HG03520 (cell line): ENCODE results near the gene DDTL.
A peak's percentile ranks its signal among the peaks of the same experiment; 100 is the strongest.
"Not testable (repeated sequence)": the region's sequence is repeated elsewhere in the genome, so short reads cannot be mapped to it uniquely, and the experiment has no call there.

Experiments used
- ATAC-seq: cut with Tn5 transposase; IDR thresholded peaks from one replicate; pipeline ENCODE4 v1.9.1; 2021; ENCODE audit warnings: mild to moderate bottlenecking, moderate library complexity; ENCODE audit not compliant: unreplicated experiment

Gene DDTL

DNA sequence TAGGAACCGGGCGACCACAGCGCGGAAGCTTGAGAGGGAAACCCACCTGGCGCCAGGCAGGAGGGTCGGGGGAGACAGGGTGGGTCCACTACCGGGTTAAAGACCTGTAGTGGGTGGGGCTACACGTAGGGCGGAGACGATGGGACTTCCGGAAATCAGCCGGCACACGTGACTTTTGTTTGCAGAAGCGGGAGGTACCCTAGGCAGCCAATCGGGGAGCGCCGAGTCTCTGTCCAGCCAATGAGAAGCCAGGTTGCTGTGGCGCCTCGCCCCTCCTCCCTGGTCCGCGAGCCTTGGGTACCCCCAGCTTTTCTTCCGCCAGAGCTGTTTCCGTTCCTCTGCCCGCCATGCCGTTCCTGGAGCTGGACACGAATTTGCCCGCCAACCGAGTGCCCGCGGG is at the start of gene DDTL:
Gene DDTL, plus strand, starts transcription at position 321 of the 400 bp plus-strand sequence. Its CDS starts 27 bp downstream, at position 348.
- peak; percentile 83 for ATAC-seq

DNA sequence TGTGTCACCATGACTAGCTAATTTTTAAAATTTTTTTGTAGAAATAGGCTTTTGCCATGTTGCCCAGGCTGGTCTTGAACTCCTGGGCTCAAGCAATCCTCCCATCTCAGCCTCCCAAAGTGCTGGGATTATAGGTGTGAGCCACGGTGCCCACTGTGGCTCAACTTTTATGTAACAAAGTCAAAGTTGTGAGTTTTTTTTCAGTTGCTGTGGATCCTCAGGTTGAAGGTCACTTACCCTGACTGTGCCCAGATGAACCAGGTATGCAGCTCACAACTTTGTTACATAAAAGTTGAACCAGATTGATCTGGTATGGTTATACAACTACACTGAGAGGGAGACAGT is 46.4 kb upstream of the DDTL start:
- not testable (repeated sequence) for ATAC-seq

GRCh38 chr22:23921586-23922201 is 45.0 kb upstream of the DDTL start:
- ATAC-seq: not testable (repeated sequence)

DNA sequence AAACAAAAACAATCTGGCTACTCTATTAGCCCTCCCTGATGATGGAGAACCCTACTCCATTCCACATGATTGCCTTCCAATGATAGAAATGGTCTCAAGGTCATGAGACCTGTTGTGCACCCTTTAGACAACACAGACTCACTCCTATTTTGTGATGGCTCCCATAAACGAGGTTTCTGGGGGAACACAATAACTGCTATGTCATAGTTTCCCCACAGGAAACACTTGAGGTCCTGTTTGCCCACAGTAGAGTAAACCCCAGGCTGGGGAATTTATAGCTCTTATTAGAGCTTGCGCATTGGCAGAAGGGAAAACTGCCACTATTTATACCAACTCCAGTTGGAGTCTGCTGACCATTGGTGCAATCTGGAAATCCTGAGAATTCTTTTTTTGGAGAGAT is 43.8 kb upstream of the DDTL start:
- ATAC-seq: no peak

- ATAC-seq: no peak
These were observed 41.6 kb upstream of the DDTL start for GRCh38 chr22:23925020-23925606.

DNA sequence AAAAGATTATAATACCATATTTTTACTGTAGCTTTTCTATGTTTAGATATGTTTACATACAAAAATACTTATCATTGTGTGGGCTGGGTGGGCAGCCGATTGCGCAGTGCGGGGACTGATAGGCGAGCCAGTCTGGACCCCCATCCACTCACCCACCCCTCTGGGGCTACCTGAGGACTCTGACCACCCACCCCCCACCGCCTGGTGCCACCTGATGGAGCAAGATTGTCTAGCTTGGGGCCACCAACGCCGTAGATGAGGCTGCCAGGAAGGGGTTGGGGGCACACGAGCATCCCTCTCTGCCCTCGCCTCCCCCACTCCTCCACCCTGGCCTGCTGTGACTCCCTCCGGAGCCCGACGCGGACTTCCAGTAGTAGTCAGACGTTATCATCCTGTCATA is 40.1 kb upstream of the DDTL start:
- no peak for ATAC-seq

GRCh38 chr22:23938328-23939016 is 28.2 kb upstream of the DDTL start:
- ATAC-seq: no peak

- ATAC-seq: no peak
These were observed 27.7 kb upstream of the DDTL start for GRCh38 chr22:23939017-23939357.

DNA sequence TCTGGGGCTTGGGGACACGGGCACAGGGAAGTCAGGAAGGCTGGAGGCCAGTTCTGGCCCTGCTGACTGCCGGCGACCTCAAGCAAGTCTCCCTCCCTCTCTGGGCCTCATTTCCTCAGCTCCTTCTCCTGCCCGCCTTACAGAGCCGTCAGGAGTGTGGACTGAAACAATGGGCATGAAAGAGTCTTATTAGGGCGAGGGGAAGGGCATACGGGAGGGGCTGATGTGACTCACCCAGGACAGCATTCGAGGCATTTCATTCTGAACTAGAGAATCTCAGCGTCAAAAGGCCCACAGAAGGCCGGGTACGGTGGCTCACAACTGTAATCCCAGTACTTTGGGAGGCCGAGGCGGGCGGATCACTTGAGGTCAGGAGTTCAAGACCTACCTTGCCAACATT is 26.5 kb upstream of the DDTL start:
- not testable (repeated sequence) for ATAC-seq

GRCh38 chr22:23947391-23947790 is 19.3 kb upstream of the DDTL start:
- not testable (repeated sequence) for ATAC-seq

DNA sequence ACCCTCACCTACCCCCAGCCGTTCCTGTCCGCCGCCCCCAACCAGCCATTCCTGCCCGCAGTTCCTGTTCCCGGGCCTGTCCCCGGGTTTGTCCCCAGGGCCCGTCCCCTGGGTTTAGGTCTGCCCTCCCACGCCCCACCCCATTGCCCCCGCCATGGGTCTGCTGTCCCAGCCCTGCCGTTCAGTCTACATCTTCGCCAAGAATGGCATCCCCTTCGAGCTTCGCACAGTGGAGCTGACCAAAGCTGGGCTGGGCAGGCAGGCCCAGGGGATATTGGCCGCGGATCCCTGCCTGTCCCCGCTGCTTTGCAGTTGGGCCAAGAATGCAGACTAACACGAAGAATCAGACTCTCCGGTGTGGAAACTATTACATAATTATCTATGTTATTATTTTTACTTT is 16.9 kb upstream of the DDTL start:
- ATAC-seq: not testable (repeated sequence)

DNA sequence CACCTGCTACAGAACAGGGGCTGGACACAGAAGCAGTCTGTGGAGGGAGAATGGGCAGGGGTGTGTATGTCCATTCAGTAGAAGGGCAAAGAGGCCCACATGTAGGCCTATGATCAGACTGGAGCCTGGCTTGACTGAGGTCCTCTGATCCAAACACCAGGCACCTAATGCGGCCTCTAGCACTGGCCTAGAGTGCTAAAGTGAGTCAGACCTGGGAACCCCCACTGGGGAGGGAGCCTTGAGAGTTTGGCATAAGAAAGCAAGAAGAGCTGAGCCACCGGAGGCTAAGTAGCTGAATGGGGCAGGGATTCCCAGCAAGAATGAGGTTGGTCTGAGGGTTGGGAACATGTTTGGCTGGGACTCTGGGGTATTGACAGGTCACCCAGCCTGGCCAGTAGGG is 15.3 kb upstream of the DDTL start:
- not testable (repeated sequence) for ATAC-seq

DNA sequence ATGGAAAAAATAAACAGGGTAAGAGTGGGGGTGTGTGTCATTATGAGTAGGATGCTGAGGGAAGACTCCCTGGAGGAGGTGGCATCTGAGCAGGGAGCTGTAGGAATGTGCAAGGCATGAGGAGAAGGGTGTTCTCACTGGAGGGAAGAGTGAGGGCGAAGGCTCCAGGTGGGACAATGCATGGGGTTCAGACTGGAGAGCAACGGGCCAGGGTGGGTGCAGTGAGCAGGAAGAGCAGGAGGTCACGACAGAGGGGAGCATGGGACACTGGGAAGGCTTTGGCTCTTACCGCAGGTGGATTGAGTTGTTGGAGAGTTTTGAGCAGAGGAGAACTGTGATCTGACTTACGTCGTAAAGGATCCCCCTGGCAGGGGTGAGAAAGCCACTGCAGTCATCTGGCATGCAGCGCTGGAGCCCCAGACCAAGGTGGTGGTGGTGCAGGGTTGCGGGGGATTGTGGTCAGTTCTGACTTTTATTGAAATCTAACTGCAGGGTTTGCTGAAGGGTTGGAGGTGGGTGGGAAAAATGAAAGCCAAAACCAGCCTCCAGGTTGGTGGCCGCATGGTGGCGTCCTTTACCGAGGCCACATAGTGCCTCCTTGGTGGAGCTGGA is 13.8 kb upstream of the DDTL start:
- not testable (repeated sequence) for ATAC-seq

- not testable (repeated sequence) for ATAC-seq
These were observed 13.2 kb upstream of the DDTL start for GRCh38 chr22:23953485-23953884.

DNA sequence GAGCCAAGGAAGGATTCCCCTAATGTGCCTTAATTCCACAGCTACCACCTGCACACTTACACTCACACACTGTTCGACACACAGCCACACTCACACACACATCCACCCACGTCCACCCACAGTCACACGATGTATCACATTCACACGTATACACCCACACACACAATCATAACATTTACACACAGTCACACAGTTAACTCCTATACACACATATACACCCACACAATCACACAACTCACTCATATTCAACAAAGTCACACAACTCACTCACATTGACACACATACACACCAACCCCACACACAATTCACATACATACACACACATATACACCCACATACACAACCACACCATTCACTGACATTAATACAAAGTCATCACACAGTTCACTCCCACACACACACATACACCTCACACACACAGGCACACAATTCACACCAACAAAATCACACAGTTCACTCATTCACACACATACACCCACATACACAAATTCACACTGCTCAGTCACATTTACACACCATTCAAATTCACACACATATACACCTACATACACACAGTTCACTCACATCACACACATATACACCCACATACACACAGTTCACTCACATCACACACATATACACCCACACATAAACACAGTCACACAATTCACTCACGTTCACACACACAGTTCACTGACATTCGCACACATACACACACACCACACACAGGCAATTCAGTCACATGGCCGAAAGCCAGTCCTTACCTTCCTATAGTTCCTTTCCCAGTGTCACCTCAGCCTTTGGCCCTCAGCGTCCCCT is 12.3 kb upstream of the DDTL start:
- not testable (repeated sequence) for ATAC-seq

GRCh38 chr22:23954991-23955305 is 11.7 kb upstream of the DDTL start:
- not testable (repeated sequence) for ATAC-seq

- not testable (repeated sequence) for ATAC-seq
These were observed 10.8 kb upstream of the DDTL start for GRCh38 chr22:23955886-23956285.

DNA sequence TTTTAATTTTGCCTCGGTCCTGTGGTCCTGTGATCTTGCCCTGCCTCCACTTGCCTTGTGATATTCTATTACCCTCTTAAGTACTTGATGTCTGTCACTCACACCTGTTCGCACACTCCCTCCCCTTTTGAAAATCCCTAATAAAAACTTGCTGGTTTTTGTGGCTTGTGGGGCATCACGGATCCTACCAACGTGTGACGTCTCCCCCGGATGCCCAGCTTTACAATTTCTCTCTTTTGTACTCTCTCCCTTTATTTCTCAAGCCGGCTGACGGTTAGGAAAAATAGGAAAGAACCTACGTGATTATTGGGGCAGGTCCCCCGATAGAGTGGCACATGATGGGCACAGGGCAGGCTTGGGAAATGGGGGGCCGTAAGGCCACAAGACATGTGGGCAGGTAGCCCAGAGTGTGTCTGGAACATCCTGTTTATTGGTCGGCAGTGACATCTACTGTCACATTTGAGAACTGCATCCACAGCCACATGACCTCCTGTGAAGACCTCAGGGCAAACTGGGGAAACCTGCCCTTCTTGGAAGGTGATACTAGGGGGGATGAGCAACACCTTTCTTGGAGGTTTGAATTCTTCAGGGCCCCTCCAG is 10.3 kb upstream of the DDTL start:
- ATAC-seq: not testable (repeated sequence)

- not testable (repeated sequence) for ATAC-seq
These were observed 5.5 kb upstream of the DDTL start, which contains the start of gene GSTT2B for GRCh38 chr22:23961084-23961771. Gene GSTT2B, minus strand, starts transcription at chr22:23961195. Its CDS starts 64 bp downstream, at chr22:23961131.

DNA sequence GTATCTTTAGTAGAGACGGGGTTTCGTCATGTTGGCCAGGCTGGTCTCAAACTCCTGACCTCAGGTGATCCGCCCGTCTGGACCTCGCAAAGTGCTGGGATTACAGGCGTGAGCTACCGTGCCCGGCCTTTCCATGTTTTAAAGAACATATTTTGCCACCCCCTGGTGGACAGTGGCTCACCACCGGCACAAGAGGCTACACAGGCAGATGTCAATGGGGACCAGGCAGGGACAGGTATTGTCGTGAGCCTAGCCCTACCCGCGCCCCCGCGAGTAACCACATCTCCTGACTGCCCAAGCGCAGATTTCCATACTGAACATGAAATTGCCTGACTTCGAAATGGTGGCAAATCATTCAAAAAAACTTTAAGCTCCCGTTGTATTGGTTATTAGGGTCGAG is 594 bp upstream of the DDTL start:
- peak; percentile 23 for ATAC-seq
